Glomerular visceral epithelial cell (primary cell): ENCODE results near the gene FAM78B.

Experiments used
- DNase-seq: peaks from one replicate; pipeline ENCODE4 v3.0.0-alpha.2; 2016; ENCODE audit errors: extremely low spot score

The FAM78B gene

DNA sequence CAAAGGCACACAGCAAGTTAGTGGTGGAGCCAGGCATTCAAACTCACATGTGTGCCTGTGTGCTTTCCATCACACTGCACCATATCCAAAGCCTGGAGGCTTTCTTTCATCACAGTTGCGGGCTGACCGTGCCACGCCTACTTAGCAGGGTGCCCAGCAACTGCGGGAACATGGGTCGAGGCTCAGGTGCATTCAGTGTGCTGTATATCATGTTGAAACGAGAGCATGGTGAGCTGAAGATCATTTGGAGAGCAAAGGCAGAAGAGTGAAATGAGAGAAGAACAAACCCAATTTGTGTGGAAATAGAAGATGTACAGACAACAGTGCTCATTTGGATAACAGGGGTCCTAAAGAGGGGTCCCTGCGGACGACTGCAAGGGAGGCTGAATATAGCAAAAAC lies 46.5 kb downstream of the FAM78B start:
- no peak for DNase-seq

DNA sequence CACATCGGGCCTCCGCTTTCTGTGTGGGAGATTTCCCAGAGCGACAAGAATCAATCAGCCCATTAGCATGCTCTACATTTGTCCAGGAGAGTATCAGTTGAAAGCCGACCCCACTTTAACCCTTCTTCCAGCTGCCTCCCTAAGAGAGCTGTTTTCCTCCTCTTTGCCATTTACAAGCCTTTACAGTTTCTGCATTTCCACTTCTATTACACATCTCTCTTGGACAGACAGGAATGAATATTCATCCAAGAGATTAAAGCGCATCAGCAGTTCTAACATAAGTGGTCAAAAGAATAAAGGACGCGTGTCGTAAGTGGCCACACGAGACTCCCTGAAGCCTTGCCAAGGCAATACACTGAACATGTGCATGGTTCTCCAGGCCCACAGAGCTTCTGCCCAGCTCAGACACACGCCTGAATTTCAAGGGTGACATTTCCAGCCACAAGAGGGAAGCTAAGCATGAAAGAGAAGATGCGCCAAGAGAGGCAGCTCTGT lies 47.3 kb downstream of the FAM78B start:
- DNase-seq: no peak

DNA sequence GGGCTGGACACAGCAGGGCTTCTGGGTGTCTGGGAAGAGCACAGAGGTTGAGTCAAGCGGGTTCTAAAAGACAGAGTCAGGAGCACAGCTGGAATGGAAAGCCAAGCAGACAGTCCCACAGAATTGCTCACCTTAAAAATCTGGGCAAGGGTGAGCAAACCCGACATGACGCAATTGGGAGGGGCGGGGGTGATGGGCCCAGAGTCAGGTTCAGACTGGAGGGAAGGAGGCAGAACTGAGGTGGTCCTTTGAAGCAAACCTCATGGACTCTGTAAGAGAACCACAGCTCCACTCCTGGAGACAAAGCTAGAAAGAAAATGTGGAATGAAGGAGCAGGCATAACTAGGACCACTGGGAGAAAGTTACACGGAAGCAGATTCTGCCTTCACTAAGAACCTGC lies 49.0 kb downstream of the FAM78B start:
- DNase-seq: no peak

DNA sequence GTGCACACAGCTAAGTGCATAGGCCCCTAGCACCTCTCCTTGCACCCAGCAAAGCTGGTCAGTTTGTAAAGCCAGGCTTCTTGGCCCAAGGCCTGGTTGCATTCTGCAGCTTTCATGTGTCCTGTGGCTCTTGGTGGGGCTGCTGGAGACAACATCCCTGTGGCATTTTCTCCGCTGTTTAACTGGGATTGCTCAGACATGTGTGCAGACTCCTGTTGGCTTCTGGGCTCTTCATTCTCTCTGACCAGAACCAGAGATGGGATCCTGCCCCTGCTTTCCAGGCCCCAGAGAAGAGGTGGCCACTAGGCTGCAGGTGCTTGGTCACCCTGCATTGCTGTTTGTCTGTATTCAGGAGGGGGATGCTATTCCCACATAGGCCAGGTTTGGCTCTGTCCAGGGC lies 50.8 kb downstream of the FAM78B start:
- DNase-seq: no peak

DNA sequence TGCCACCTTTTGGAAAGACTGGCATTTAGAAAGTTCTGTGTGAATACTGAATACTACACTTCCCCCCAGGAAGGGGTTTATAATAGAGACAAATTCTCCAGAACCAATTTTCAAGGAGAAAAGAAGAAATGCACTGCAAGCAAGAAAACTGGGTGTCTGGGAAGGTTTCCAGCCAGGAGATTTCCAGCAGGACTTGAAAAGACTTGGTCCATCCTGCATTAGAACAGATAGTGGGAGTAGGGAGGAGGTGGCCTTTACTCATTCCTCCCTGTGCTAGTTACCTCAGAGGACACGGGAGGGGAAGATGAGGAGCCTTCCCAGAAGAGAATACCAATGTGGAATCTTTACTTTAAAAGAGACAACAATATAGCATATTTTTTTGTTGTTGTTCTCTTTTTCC lies 52.4 kb downstream of the FAM78B start:
- no peak for DNase-seq

DNA sequence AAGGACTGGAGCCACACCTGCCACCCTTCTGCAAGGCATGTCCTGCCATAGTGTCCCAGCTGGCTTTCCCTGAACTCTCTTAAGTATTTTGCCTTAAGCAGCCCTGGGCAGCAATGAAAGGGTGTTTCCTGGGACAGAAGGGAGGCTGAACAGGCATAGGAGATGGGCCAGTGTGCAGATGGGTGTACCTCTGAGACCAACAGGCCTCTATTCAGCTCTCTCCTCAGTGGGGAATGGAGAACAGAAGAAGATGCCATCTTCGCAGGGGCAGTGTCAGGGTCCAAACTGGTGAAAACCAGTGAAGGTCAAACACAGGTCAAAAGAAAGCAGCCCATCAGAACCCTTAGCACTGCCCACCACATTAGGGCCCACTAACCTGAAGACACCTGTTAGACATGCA lies 53.2 kb downstream of the FAM78B start:
- DNase-seq: no peak

DNA sequence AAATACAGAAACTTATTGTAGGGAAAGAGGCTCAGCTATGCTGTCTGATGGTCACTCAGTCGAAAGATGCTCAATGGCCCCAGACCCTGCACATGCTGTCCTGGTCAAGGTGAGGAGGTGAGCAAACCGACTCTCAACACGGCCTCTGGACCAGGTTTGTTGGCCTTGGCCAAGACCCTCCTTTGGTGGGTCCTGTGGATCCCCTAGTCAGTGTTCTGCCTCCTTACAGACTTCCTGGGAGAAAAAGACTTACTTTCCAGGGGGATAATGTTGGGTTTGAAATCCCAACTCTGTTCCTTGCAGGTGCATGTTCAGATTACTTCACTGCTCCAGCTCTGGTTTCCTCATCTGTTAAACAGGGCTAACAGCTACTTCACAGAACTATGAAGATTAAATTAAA lies 53.8 kb downstream of the FAM78B start:
- no peak for DNase-seq

DNA sequence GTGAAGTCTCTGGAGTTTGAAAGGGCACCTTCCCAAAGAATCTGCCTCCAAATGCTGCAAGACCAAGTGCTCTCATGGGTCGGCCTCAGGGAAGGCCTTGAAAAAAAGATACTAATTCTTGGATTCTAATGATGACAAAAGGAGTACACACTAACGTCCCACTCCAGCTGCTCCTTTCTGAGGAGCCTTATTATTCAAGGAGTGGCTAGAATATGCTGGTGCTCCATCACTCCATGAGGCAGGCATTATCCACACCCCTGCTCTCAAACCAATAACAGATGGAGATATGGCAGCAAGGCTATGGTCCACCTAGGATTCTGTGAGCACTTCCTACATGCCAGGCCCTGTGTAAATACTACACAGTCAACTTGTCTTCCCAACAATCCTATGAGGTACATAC lies 54.4 kb downstream of the FAM78B start:
- no peak for DNase-seq

DNA sequence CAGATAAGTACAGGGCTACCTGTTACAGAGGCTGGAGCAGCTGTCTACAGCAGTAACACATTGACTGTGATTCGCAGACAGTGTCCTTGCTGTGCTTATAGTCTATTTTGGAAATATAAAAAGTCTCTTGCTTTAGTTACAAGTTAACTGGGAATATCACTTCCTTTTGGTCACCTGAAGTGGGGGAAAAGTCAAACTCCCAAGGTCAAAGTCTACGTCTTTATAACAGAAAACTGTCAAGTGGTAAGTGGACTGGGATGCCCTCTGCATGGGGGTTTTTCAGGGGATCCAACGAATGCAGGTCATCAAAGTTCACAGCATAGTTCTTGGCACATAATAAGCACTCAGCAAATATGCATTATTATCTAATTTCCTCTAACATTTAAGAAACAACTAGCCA lies 55.4 kb downstream of the FAM78B start:
- DNase-seq: no peak

DNA sequence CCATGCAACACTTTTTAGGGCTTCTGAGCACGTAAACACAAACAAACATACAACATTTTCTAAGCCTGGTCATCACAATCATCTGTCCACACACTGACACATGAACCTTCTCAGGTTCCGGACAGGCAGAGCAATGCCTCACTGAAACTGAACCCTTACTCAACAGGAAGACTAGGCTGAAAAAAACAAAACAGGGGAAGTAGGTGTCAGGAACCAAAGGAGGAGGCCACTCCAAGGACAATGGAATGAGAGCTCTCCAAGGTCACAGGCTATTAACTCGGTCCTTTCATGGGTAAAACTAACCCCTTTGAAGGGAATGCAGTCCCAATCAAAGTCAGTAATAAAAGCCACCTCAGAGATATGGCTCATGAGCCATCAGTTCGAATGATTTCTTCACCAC lies 76.6 kb downstream of the FAM78B start:
- DNase-seq: no peak

DNA sequence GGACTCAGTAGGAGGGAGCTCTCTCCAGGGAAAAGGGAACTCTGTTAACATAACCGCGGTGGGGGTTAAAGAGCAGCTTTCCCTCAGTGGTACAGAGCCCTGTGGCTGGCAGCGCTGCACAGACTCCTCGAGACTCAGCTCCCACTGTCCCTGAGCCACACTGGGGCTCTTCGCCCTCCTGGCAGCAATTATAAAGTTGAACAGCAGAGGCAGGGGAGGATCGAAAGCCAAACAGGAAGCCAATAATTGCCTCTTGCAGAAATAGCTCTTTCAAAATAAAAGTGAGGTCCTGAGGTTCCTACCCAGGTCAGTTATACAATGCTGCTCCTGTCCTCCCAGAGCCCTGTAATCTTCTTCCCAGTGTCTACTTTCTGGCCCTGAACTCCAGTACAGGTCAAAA lies 77.0 kb downstream of the FAM78B start:
- no peak for DNase-seq

DNA sequence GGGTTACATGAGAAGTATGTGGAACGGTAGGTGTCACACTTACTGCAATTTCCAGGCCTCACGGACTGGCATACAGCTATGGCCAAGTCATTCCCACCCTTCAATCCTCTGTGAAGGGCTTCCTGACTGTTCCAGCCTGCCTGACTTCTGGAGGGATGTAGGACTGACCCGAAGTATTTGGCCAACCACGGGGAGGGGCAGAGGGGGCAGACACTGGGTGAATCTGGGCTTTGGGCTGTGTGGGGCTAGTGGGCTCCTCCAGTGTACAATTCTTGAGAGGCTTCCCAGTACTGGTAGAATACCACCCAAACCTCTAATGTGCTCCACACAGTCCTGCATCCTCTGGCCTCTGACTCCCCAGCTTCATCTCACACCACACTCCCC lies 78.2 kb downstream of the FAM78B start:
- no peak for DNase-seq

DNA sequence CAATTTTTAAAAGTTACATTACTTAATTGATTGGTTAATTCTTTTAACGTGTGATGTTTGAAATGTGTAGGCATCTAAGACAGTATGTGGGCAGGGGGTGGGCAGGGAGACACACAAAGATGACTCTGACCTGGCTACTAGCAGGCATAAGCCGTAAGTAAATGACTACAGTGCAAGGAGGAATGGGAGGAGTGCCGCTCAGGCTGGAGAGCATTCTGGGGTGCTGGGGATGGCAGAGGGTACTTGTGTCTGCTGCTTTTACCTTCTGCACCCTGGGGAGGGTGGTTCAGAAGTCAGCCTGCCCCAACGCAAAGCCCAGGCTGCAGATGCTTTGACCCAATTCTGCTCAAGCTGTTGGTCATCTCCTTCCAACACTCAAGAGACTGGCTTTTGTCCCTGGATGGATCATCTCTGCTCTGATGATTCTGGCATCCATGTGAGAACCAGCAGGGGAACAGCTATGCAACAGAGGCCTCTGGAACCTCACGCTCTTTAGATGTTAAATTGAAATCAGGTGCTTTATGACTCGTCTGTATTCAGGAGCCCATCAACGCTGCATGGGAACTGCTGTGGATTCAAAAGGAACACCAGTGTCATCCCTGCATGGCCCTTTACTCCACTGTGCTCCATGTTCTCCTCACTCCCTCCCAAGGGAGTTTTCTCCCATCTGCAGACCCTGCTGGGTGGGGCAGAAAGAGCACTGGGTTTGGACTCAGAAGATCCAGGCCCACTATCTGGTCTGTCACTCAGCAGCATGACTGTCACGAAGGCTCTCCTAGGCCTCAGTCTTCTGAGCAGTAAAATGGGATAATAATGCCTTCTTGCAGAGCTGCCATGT lies 78.8 kb downstream of the FAM78B start:
- DNase-seq: no peak

DNA sequence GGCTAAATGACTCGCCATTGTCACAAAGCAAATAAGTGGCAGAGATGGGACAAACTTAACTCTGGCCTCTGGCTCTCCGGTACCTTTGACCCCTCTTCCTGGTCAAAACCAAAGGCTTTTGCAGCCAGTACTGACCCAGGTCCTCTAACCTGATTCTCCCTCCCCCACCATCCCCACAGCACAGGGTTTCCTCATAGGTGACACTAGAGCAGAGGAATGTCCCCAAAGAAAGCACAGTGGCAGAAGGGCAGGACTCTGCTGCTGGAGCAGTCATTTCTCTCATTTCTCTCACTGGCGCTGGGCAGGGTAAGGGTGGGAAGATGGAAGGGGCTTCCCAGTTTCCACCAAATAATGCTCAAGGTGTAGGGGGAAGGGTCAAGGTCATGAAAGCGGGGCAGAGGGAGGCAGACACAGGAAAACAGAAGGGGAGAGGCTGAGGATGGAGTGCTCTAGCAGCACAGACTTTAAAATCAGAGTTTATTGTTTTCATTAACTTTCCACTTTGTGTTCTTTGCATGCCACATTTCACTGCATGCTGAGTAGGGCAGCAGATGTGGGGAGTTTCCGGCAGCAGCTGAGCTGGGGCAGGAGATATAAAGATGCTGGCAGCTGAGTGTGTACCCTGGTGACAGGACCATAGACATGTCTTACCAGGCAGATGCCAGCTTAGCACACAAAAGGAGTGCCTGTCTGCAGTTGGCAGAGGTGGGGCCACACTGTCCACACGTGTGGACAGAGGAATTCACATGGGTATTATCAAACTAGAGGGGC lies 80.5 kb downstream of the FAM78B start:
- no peak for DNase-seq

DNA sequence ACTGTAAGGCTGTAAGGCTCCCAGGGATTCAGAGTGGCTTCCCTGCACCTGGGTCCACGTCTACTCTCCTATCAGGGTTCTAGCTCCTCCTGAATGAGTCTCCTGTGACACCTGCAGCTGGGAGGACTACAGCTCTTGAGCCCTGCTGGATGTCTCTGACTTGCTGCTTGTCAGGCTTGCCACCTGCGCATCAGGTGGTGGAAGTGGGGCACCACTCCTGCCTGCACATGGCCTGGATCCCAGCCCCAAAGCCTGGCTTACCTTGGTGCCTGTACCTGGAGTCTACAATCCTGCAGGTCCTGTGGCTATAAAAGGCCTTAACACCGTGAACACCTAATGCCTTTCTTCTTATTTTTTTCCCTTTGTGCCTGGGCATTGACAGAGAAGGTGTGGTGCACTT lies 82.2 kb downstream of the FAM78B start:
- no peak for DNase-seq

DNA sequence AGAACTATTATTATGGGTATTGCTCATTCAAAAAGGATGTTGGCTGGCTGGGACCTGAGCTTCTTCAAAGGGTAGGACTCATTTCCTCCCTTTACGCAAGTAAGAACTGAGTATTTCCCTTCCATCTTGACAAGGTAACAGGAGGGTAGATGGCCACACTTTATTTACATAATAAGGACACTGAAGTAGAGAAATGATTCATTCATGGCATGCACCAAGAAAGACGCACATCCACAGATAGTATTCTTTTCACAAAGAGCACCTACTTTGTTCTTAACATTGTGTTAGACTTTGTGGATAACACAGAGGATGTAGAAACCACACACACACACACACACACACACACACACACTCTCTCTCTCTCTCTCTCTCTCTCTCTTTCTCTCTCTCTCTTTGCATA lies 82.9 kb downstream of the FAM78B start:
- DNase-seq: no peak

DNA sequence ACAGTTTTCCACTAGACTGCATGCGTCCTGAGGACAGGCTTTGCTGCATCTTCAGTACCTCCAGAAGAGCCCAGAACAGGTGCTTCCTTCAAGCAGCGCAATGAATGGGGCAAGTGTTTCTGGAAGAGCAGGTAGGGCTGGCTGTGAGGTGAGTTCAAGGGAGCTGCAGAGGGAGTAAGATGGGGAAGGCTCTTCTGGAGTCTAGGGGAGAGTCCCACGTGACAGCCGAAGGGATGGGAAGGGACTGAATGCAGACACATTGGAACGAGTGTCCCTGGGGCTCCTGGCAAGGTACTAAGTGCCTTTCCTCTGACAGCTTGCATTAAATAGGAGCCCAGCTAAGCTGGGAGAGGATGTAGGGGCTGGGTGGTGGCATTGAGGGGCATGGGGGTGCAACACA lies 84.2 kb downstream of the FAM78B start:
- DNase-seq: no peak

DNA sequence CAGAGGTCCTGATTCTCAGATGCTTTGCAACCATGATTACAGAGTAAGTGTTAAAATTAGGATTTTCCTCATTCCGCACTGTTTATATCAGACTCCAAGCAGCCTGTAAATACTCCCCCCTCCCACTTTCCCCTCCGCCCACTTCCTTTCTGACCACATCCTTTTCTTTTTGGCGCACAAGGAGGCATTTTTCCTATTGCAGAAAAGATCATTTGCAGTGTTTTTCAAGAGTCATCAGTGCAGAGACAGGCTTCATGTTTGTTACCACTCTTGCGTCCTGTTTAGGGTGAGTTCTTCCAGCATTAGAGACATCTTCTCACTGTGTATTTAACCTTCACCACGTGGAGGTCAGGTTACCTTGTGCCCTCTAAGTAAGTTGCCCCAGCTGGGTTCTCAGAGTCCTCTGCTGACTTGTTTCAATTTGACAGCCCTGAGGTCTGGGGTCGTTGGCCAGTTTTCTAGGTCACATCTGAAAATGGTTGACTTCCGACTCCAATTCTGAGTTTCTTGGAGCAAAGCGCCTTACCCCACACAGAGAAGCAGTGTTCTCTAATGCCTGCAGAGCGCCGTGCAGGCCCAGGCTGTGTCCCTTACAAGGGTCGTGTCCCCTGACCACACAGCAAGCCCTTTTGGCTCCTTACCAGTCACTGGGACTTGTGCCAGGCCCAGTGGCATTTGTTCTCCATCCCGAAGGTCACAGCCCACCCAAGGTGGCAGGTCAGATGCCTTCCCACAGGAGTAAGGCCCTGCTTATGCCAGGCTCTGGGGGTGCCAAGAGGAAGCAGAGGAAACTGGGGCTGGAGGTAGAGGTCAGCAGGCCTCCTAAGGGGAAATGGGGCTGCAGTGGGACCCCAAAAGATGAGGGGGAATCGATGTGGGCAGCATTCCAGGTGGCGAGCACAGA lies 85.6 kb downstream of the FAM78B start:
- DNase-seq: no peak

DNA sequence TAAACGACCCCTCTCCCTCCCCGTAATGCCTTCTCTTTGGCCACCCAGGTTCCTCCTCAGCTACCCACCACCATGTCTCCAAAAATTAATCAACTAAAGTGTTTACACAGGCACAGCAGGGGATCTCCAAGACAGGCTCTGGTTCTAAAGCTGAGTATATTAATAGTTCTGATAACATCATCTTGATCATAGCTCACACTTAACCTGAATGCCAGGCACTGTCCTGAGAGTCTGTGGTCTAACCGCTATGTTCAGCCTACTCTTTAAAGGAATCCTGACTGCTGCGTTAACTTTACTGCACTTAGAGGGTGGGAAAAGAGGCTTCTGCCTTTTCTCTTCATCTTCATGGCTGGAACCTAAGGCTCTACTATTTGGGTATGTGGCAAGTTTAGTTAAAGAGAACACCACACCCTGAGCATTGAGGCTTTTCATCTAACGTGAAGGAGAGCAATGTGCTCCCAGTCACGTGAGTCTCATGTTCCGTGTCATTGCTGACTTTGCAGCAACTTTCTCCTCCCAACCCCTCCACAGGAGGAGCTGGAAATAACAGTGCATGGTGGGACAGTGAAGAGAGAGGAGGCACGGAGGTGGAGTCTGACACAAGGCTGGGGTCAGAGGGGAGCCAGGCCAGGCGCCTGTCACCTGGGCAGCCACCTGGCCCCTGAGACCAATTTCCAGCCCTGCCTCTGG lies 86.4 kb downstream of the FAM78B start:
- no peak for DNase-seq

DNA sequence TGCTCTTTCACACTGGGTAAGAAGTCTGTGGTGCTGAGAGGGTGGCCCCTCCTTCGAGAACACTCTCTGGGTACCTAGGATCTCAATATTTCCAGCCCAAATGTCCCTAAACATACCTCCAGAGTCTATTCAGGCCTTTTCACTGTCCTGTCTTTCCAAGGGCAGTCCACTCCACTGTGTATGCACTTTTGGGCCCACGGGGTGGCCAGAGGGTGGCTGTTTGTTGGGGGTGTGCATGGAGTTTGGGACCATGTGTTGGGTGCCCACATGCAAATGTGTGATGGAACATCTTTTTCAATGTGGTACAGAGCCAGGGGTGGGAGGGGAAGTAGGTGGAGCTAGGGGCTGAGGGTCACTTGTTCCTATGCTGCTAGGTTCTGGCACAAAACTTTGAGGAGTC lies 87.5 kb downstream of the FAM78B start:
- DNase-seq: no peak

DNA sequence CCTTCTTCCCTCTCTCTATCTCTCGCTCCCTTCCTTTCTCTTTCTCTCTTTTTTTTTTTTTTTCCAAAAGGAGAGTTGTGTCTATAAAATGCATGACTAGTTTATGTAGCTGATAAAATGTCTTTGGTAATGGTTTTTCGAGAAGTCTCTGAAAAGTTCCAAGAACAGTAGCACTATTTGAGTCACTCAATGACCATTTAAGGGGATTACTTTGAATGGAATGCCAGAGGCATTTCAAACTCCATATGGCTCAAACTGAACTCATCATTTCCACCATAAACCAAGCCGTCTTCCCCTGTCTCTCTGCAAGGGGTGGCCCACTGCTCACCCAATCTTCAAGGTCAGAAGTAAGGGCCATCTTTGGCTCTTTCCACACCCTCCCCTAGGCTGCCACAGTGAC lies 93.3 kb downstream of the FAM78B start:
- no peak for DNase-seq

DNA sequence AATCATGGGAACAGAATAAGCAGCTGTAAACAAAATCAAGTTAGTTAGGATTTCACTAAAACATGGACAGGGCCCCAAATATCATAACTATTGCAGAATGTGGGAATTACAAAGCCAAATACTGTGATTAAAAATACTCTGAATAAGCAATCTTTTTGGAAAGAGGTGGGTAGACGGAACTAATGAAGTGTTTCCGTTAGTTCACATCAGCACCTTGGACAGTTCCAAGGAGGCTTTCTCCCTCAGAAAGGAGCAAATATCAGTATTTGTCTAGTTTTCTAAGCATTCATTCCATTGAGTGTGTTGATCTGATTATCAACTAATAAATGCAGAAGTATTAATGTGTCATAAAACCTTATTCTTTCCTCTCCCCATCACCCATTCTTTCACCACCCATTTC lies 97.4 kb downstream of the FAM78B start:
- no peak for DNase-seq
